Myocyte (in vitro differentiated cells): ENCODE results near the gene NUBP1. TPM values are rescaled to one million over a fixed set of nuclear protein-coding genes. Genes with fewer than 3 reads are reported as not detected.
"Not testable (repeated sequence)": the region's sequence is repeated elsewhere in the genome, so short reads cannot be mapped to it uniquely, and the experiment has no call there.

ENCODE experiments used
- DNase-seq: peaks from one replicate; pipeline ENCODE4 v3.0.0-alpha.2; 2012; ENCODE audit warnings: low read depth
- total RNA-seq: library from RNA; depleted of rRNA; stranded (reverse); fragments of >200 nt; gene quantifications from 2 replicates; pipeline ENCODE4 v1.2.3, GENCODE V29; 2014

The NUBP1 gene
- total RNA-seq, 1 donor from 2014 or later, result 25.0 TPM

GRCh38 chr16:10750793-10751192, 7.2 kb downstream of the NUBP1 start:
- DNase-seq, result no peak

GRCh38 chr16:10751291-10751697, 7.7 kb downstream of the NUBP1 start:
- DNase-seq, result no peak

GRCh38 chr16:10752843-10753523, 9.3 kb downstream of the NUBP1 start:
- DNase-seq, result no peak

- no peak for DNase-seq
These were observed 10.0 kb downstream of the NUBP1 start for GRCh38 chr16:10753670-10754069.

- DNase-seq, result no peak
These were observed 11.3 kb downstream of the NUBP1 start for GRCh38 chr16:10754941-10755340.

- DNase-seq, result no peak
These were observed 12.9 kb downstream of the NUBP1 start for GRCh38 chr16:10756574-10756973.

GRCh38 chr16:10760858-10761257, 17.2 kb downstream of the NUBP1 start:
- DNase-seq, result no peak

GRCh38 chr16:10761373-10761772, 17.7 kb downstream of the NUBP1 start:
- DNase-seq, result no peak

- DNase-seq, result no peak
These were observed 18.8 kb downstream of the NUBP1 start for GRCh38 chr16:10762336-10763016.

GRCh38 chr16:10763456-10763855, 19.8 kb downstream of the NUBP1 start:
- DNase-seq, result no peak

GRCh38 chr16:10765772-10766171, 22.1 kb downstream of the NUBP1 start:
- no peak for DNase-seq

- DNase-seq, result no peak
These were observed 23.5 kb downstream of the NUBP1 start for GRCh38 chr16:10767127-10767526.

- DNase-seq, result no peak
These were observed 25.7 kb downstream of the NUBP1 start for GRCh38 chr16:10769381-10769780.

- DNase-seq, result no peak
These were observed 27.3 kb downstream of the NUBP1 start for GRCh38 chr16:10770907-10771306.

GRCh38 chr16:10776280-10776679, 32.6 kb downstream of the NUBP1 start:
- no peak for DNase-seq

GRCh38 chr16:10776923-10777322, 33.3 kb downstream of the NUBP1 start:
- not testable (repeated sequence) for DNase-seq

- no peak for DNase-seq
These were observed 33.7 kb downstream of the NUBP1 start for GRCh38 chr16:10777356-10777755.

GRCh38 chr16:10779908-10780307, 36.3 kb downstream of the NUBP1 start:
- DNase-seq, result not testable (repeated sequence)

GRCh38 chr16:10780628-10781027, 37.0 kb downstream of the NUBP1 start:
- DNase-seq, result no peak

GRCh38 chr16:10782628-10783027, 39.0 kb downstream of the NUBP1 start:
- DNase-seq, result no peak

GRCh38 chr16:10787304-10787703, 43.7 kb downstream of the NUBP1 start:
- DNase-seq, result no peak

GRCh38 chr16:10788630-10789029, 45.0 kb downstream of the NUBP1 start:
- DNase-seq, result not testable (repeated sequence)

GRCh38 chr16:10791048-10791447, 47.4 kb downstream of the NUBP1 start:
- DNase-seq, result no peak
